GM19099 (cell line): Measurements from ENCODE around the gene NOXO1.

Experiments used
- POLR2A ChIP-seq: IDR thresholded peaks from 3 replicates; pipeline ENCODE4 v1.6.1; 2011; ENCODE audit warnings: low read depth; ENCODE audit not compliant: insufficient read length; ENCODE audit errors: extremely low read depth

The NOXO1 gene

DNA sequence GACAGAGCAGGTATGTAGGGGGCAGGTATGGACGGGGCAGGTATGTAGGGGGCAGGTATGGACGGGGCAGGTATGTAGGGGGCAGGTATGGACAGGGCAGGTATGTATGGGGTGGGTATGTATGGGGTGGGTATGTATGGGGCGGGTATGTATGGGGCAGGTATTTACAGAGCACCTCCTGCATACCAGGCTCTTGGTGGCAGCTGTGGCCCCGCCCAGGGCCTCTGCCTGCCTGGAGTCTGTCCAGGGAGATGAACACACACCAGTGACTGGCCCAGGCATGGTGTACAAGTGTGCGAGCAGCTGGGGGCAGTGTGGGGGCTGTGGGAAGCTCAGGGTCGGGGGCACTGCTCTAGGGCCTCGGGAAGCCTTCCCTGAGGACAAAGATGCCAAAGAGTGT lies 31.2 kb downstream of the NOXO1 start:
- no peak for TF ChIP-seq POLR2A

- TF ChIP-seq POLR2A: no peak
These were observed 31.8 kb downstream of the NOXO1 start for GRCh38 chr16:1949507-1949906.

DNA sequence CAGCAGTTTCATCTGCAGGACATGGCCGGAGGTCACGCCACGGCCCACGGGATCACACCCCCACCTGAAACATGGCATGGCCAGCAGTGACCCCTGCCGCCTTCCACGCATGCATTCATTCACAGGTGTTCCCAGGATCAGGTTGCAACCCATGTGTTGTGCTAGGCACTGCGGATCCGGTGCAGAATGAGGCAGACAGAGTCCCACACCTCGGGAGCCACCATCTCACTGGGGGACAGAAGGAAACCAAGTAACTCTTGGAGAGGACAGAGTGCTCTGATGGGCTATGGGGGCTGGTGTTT lies 33.9 kb downstream of the NOXO1 start:
- no peak for TF ChIP-seq POLR2A

- no peak for TF ChIP-seq POLR2A
These were observed 34.5 kb downstream of the NOXO1 start for GRCh38 chr16:1946495-1947368.

DNA sequence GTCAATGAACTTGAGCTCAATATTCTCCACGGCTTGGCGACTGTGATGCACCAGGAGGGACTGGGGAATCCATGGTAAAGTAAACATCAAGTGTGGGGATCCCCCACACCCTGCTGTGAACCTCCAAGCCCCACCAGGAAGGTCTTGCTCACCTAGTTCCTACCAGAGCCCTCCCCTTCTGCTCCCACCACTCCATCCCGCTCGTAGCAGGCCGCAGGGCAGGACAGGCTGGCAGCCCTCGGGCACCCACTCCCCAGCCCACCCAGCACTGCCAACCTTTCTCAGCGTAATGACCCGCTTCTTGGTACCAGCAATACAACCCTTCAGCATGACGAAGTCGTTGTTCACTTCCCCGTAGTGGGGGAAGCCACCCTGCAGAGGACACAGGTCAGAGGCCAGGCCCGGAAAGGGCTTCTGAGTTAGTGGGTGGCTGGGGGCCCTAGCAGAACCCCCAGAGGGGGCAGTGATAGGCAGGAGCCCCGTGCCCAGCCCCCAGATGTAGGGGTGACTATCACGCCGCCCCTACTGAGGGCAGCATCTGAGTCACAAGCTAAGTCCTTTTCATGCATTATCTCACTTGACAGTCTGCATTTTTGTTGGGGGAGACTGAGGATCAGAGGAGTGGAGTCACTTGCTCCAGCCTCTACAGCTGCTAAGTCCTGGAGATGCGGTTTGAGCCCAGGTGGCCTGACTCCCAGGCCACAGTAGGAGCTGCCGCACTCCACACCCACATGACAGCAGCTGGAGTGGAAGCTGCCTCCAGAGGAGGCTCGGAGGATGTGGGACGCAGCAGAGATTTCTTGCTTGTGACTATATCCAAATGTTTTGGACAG lies 35.5 kb downstream of the NOXO1 start:
- TF ChIP-seq POLR2A: no peak

DNA sequence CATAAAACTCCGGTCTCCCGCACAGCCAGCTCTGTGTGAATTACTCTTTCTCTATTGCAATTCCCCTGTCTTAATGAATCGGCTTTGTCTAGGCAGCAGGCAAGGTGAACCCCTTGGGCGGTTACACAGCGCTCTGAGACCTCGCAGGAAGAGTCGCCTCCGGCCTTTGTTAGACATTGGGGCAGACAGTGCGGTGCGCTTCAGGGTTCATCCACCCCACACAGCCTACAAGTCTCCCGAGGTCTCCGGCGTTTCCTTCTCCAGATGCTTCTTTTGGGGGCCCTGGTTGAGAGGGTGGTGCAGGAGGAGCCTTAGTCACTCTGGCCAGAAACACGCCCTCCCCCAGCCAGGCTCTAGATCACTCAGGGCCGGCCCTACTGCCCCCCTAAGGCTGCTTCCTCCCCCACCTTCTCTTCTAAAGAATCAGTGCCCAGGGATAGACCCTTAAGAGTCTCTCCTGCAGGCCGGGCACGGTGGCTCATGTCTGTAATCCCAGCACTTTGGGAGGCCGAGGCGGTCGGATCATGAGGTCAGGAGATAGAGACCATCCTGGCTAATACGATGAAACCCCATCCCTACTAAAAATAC lies 36.6 kb downstream of the NOXO1 start:
- no peak for TF ChIP-seq POLR2A

DNA sequence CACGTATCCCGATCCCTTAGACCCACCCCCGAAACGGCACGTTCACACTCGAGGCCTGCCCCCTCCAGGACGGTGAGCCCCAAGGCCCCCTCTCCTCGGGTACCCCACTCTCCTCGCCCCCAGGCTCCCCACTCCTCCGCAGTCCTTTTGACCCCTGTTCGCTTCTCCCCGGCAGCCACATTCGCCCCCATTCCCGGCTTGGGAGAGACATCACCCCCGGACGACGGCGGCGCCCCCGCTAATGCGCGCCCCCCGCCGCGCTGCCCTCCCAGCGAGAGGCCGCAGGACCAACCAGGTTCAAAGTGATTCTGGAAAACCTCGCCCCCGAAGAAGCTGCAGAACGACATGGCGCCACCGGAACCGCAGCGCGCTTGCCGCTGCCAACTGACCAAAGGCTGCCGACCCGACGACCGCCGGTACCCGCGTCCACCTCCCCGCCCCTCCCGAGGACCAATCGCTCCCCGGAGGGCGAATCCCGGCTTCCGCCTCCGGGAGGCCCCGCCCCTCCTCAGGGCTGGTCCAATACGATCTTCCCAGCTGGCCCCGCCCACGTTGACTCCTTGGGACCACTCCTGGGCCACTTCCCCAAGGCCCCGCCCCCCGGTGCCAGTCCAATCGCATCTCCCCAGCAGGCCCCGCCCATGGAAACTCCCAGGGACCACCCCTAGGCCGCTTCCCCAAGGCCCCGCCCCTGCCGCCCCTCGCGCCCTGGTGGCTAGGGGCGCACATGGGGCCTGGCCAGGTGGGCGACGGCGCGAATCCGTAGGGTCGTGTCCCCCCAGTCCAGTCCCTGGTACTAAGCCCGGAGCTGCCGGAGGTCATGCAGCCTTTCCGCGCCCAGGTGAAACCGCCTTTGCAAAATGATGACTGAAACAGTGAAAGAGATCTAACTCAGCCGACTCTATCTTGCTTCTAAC lies 38.2 kb downstream of the NOXO1 start, which contains the start of gene MSRB1:
Gene MSRB1, minus strand, starts transcription at position 390 of the 917 bp plus-strand sequence. Its CDS starts 43 bp downstream, at position 347.
- TF ChIP-seq POLR2A: peak; percentile 87

- no peak for TF ChIP-seq POLR2A
These were observed 39.0 kb downstream of the NOXO1 start for GRCh38 chr16:1942047-1942809.

DNA sequence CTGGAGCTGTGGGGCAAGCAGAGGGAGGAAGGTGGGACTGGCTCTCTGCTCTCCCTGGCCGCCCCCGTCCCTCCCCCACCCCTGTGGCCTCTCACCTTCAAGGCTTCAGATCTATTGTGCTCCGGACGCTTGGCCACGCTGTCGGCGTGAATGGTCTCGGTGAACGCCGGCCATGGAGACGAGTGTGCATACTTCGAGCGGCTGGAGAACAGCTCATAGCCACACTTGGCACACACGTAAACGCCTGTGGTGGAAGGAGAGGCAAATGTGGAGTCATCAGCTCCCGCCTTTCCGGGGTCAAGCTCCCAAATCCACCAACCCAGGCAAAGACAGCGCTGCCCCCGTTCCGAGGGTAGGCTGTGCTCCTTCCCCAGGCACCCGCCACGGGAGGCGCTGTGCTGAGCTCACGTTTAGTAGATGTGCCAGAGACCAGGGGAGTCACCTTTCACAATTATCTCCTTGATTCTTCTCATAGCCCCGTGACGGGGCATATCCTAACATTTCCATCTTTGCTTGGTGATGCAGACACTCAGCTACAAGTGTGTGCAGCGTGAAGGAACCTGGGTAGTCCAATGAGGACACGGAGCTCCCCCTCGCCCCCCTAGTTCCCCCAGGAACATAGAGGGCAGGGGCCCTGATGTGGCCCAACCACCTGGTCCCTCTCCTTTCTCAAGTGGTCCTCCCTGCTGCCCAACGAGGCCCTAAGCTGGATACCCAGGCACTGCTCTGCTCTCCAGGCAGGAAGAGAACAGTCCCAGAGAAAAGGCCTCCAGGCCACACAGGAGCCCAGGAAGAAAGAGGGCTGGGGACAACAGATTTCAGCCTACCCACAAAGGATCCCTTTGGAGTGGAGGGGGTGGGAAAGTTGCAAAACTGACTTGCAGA lies 39.9 kb downstream of the NOXO1 start:
- no peak for TF ChIP-seq POLR2A

GRCh38 chr16:1940273-1941161 lies 40.8 kb downstream of the NOXO1 start:
- no peak for TF ChIP-seq POLR2A

GRCh38 chr16:1938910-1939309 lies 42.4 kb downstream of the NOXO1 start:
- TF ChIP-seq POLR2A: no peak

DNA sequence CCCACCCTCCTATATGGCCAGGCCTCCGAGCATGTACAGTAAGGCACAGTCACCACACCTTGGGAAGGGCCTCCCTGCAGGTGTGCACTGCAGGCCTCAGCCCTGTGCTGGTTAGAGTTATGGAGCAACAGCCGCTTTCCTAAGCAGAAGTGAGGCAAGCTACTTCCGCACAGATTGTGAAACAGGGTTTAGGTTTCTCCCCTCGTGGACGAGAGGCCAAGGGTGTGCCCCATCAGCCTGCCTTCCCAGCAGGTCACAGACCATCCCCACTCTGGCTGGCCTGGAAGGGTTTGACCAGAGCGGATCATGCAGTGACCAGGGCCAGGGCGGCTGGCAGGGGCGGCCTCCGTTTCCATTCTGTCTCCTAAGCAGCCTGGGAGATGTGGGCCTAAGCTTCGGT lies 43.0 kb downstream of the NOXO1 start:
- TF ChIP-seq POLR2A: no peak
